Neutrophil (primary cell): ENCODE measurements around the gene MICAL3.

Experiments used
- H3K27ac ChIP-seq: fragments of 200-600 bp; sonication (generic); 2 replicates; pipeline ENCODE4 v1.5.1; 2016; ENCODE audit warnings: mild to moderate bottlenecking, moderate library complexity
- H3K27me3 ChIP-seq: fragments of 200-600 bp; sonication (generic); 2 replicates; pipeline ENCODE4 v1.6.0; 2016; ENCODE audit warnings: mild to moderate bottlenecking
- H3K36me3 ChIP-seq: fragments of 200-600 bp; sonication (generic); 2 replicates; pipeline ENCODE4 v1.5.1; 2017
- H3K4me1 ChIP-seq, 2 experiments: fragments of 200-600 bp in 1 of 2; sonication (generic) in 1 of 2; 1 replicate in 1 of 2; 2 replicates in 1 of 2; pipeline versions ENCODE4 v1.5.1 to v1.6.1; 2013 to 2016; ENCODE audit warnings: low read depth in 1 of 2, low read length in 1 of 2, mild to moderate bottlenecking in 1 of 2, moderate library complexity in 1 of 2; ENCODE audit not compliant: control insufficient read depth in 1 of 2, insufficient read depth in 1 of 2
- H3K4me3 ChIP-seq, 2 experiments: fragments of 200-600 bp in 1 of 2; sonication (generic) in 1 of 2; 1 replicate in 1 of 2; 2 replicates in 1 of 2; pipeline ENCODE4 v1.5.1; 2013 to 2016; ENCODE audit warnings: low read depth in 1 of 2, low read length in 1 of 2, mild to moderate bottlenecking in 1 of 2, moderate library complexity in 1 of 2
- H3K9me3 ChIP-seq: fragments of 200-600 bp; sonication (generic); 2 replicates; pipeline ENCODE4 v1.5.1; 2016
- TF ChIP-seq, protein P1 (sequence below): fragments of 200-600 bp; sonication (generic); IDR thresholded peaks from 2 replicates; pipeline ENCODE4 v1.5.1; 2016; ENCODE audit warnings: antibody characterized with exemption

MICAL3 gene

GRCh38 chr22:17949642-17950473 is 74.5 kb downstream of the MICAL3 start:
- TF ChIP-seq, protein P1, sequence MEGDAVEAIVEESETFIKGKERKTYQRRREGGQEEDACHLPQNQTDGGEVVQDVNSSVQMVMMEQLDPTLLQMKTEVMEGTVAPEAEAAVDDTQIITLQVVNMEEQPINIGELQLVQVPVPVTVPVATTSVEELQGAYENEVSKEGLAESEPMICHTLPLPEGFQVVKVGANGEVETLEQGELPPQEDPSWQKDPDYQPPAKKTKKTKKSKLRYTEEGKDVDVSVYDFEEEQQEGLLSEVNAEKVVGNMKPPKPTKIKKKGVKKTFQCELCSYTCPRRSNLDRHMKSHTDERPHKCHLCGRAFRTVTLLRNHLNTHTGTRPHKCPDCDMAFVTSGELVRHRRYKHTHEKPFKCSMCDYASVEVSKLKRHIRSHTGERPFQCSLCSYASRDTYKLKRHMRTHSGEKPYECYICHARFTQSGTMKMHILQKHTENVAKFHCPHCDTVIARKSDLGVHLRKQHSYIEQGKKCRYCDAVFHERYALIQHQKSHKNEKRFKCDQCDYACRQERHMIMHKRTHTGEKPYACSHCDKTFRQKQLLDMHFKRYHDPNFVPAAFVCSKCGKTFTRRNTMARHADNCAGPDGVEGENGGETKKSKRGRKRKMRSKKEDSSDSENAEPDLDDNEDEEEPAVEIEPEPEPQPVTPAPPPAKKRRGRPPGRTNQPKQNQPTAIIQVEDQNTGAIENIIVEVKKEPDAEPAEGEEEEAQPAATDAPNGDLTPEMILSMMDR: no peak
- H3K4me3 ChIP-seq: no peak overlapping the region
- H3K9me3 ChIP-seq: no peaks in the 10 kb centered on the region
- no peak overlapping the region for H3K27ac ChIP-seq
- H3K36me3 ChIP-seq: no peaks in the 10 kb centered on the region
- no peaks in the 10 kb centered on the region for H3K27me3 ChIP-seq
- no peaks in the 10 kb centered on the region for H3K4me1 ChIP-seq

DNA sequence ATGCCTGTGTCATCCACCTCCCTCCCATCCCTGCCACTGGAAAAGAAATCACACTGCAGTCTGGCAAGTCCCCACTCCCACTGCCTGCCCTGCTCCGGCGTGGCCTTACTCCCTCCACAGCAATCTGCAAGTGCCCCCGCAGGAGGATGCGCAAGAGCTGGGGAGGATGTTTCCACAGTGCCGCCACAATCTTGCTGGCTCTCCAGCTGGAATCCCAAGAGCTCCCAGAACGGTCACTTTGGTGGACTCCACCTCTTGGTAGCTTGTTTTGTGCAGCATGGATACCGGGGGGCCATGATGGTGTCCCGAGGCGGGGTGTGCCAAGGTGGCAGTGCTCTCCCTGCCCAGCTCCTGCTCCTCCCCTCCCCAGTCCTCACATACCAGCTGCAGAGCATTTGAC is 76.3 kb downstream of the MICAL3 start:
- TF ChIP-seq, protein P1: no peak
- Histone ChIP-seq H3K27ac (no peak overlapping the region), H3K4me3 (no peak overlapping the region), H3K9me3 (no peaks in the 10 kb centered on the region), H3K36me3 (no peaks in the 10 kb centered on the region), H3K27me3 (no peaks in the 10 kb centered on the region), H3K4me1 (no peaks in the 10 kb centered on the region)

DNA sequence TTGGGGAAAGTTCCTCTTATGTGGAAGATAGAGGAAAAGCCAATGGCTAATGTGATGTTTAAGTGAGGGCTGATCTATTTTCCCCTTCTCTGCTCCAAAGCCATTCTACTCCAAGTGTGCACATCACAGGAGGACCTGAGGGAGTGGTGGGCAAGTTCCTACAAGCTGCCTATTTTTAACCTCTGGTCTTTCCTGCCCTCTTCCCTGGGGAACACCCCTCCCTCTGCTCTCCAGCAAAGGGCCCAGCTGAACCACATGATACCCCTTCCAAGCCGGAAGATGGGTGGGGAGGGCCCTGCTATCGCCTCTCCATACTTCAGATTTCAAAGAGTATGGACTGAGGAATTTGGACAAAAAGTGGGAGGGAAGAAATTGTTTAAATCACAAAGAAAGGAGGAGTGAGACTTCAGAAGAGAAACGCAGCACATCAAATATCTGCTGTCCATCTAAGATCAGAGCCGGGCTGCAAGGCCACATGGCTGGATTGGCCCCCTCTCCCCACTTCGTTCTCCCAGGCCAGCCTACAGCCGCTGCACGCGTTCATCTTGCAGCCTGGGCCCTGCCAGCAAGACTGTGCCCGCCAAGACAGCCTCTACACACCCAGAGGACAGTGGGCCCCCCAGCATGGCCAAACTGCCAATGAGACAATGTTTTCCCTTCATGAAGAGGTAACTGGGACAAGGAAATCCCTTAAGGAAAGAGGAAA is 77.5 kb downstream of the MICAL3 start:
- Histone ChIP-seq H3K9me3 (no peaks in the 10 kb centered on the region), H3K36me3 (no peaks in the 10 kb centered on the region), H3K27me3 (no peaks in the 10 kb centered on the region), H3K4me1 (no peaks in the 10 kb centered on the region), H3K4me3 (no peak overlapping the region), H3K27ac (no peak overlapping the region)
- TF ChIP-seq, protein P1: no peak

- H3K27ac ChIP-seq: no peak overlapping the region
- no peaks in the 10 kb centered on the region for H3K36me3 ChIP-seq
- TF ChIP-seq, protein P1: no peak
- no peaks in the 10 kb centered on the region for H3K27me3 ChIP-seq
- no peaks in the 10 kb centered on the region for H3K9me3 ChIP-seq
- no peaks in the 10 kb centered on the region for H3K4me1 ChIP-seq
- H3K4me3 ChIP-seq: no peak overlapping the region
Measured at GRCh38 chr22:17945888-17946648, 78.3 kb downstream of the MICAL3 start.

- H3K27ac ChIP-seq: no peak overlapping the region
- TF ChIP-seq, protein P1: no peak
Measured at GRCh38 chr22:17945156-17945887, 79.0 kb downstream of the MICAL3 start.

More at GRCh38 chr22:17945156-17945887, 79.0 kb downstream of the MICAL3 start:
- Histone ChIP-seq H3K9me3 (no peaks in the 10 kb centered on the region), H3K27me3 (no peaks in the 10 kb centered on the region), H3K4me1 (no peaks in the 10 kb centered on the region), H3K4me3 (no peak overlapping the region), H3K36me3 (no peaks in the 10 kb centered on the region)
